ENCODE measurements around the gene NBEA.
A peak's percentile ranks its signal among the peaks of the same experiment; 100 is the strongest.
"Not testable (repeated sequence)": the region's sequence is repeated elsewhere in the genome, so short reads cannot be mapped to it uniquely, and the experiment has no call there.

Gene NBEA

GRCh38 chr13:35672611-35673010, 730.5 kb downstream of the NBEA start:
- DNase-seq (ENCODE audit: low spot score), result no peak

- no peak for DNase-seq (ENCODE audit: low spot score)
These were observed 733.6 kb downstream of the NBEA start for GRCh38 chr13:35675651-35676050.

- DNase-seq (ENCODE audit: low spot score), result not testable (repeated sequence)
These were observed 735.8 kb downstream of the NBEA start for GRCh38 chr13:35677863-35678262.

- DNase-seq (ENCODE audit: low spot score), result no peak
These were observed 739.6 kb downstream of the NBEA start for GRCh38 chr13:35681685-35682084.

GRCh38 chr13:35684432-35684831, 742.4 kb downstream of the NBEA start:
- DNase-seq (ENCODE audit: low spot score), result no peak

- no peak for DNase-seq (ENCODE audit: low spot score)
These were observed 745.3 kb downstream of the NBEA start for GRCh38 chr13:35687336-35687735.

GRCh38 chr13:35690581-35691207, 748.6 kb downstream of the NBEA start:
- no peak for DNase-seq (ENCODE audit: low spot score)

- no peak for DNase-seq (ENCODE audit: low spot score)
These were observed 751.2 kb downstream of the NBEA start for GRCh38 chr13:35693134-35693784.

GRCh38 chr13:35694031-35694430, 752.0 kb downstream of the NBEA start:
- no peak for DNase-seq (ENCODE audit: low spot score)

GRCh38 chr13:35694549-35695447, 752.7 kb downstream of the NBEA start:
- DNase-seq (ENCODE audit: low spot score), result no peak

- DNase-seq (ENCODE audit: low spot score), result no peak
These were observed 753.3 kb downstream of the NBEA start for GRCh38 chr13:35695448-35695770.

- DNase-seq (ENCODE audit: low spot score), result no peak
These were observed 755.2 kb downstream of the NBEA start for GRCh38 chr13:35697186-35697730.

GRCh38 chr13:35698911-35699576, 757.0 kb downstream of the NBEA start:
- DNase-seq (ENCODE audit: low spot score), result peak; percentile 46

- DNase-seq (ENCODE audit: low spot score), result peak; percentile 22
These were observed 757.9 kb downstream of the NBEA start for GRCh38 chr13:35699825-35700510.

- peak; percentile 37 for DNase-seq (ENCODE audit: low spot score)
These were observed 758.6 kb downstream of the NBEA start for GRCh38 chr13:35700671-35701070.

GRCh38 chr13:35702316-35702715, 760.2 kb downstream of the NBEA start:
- DNase-seq (ENCODE audit: low spot score), result no peak

GRCh38 chr13:35703061-35703460, 761.0 kb downstream of the NBEA start:
- no peak for DNase-seq (ENCODE audit: low spot score)

- DNase-seq (ENCODE audit: low spot score), result no peak
These were observed 762.3 kb downstream of the NBEA start for GRCh38 chr13:35704331-35704730.

GRCh38 chr13:35706281-35706680, 764.2 kb downstream of the NBEA start:
- DNase-seq (ENCODE audit: low spot score), result no peak

GRCh38 chr13:35706721-35707120, 764.7 kb downstream of the NBEA start:
- DNase-seq (ENCODE audit: low spot score), result no peak

- DNase-seq (ENCODE audit: low spot score), result no peak
These were observed 769.8 kb downstream of the NBEA start for GRCh38 chr13:35711909-35712308.
